ENCODE data around the gene TGIF1.
"Not testable (repeated sequence)": the region's sequence is repeated elsewhere in the genome, so short reads cannot be mapped to it uniquely, and the experiment has no call there.

Gene TGIF1

GRCh38 chr18:3450012-3450798 lies at the start of gene TGIF1:
Gene TGIF1, plus strand, starts transcription at chr18:3450172. Its CDS starts 318 bp downstream, at chr18:3450490.
- in situ Hi-C loops (cut with MboI; ENCODE audit: low sequenced_read_pairs) = loop anchor here (10.0 to 25.0 kb wide), 2 partner anchors 163 to 215 kb away; no protein-coding TSS in a partner anchor

GRCh38 chr18:3400567-3401296 lies 49.2 kb upstream of the TGIF1 start:
- in situ Hi-C loops (cut with MboI; ENCODE audit: low sequenced_read_pairs) = no loop called here

DNA sequence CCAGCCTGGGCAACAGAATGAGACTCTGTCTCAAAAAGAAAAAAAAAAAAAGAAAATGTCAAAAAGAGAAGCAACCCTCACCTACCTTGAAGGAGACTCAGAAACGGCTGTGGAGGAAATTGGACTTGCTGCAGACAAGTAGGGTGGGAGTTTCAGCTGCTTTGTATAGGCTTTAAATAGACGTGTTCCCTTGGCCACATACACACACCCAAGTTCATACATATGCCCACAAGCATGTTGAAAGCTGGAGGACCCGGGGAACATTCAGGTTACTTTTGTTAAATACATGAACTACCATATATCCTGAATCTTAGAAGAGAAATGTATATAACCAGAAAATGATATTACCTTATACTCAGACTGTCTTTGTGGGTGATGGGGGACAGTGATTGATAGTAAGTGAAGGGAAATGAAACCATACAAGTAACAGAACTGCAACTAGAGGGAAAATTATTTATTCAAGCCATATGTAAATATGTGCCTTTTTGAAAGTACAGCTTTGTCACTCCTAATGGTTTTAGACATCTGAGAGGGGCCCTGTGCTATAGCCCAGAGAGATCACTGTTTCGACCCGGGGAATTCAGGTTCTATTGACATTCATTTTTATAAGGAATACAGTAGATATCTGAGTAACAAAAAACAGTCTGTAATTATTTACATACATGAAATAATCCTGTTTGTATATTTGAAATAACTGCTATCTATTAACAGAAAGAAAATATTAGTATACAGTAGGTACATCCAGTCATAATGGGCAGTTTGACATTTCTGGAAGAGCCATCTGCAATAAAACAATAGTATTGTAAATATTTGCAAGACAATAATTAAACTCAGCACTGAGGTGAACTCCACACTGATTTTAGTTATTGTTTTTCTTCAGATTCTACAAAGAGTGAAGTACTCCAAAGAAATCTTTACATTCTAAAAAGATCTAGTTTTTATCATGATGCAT lies 48.0 kb upstream of the TGIF1 start:
- in situ Hi-C loops (cut with MboI; ENCODE audit: low sequenced_read_pairs) = no loop called here

- in situ Hi-C loops (cut with MboI; ENCODE audit: low sequenced_read_pairs) = no loop called here
Measured at GRCh38 chr18:3402982-3403451, 47.0 kb upstream of the TGIF1 start.

GRCh38 chr18:3405713-3406112 lies 44.3 kb upstream of the TGIF1 start:
- in situ Hi-C loops (cut with MboI; ENCODE audit: low sequenced_read_pairs) = no loop called here

GRCh38 chr18:3408107-3408506 lies 41.9 kb upstream of the TGIF1 start:
- in situ Hi-C loops (cut with MboI; ENCODE audit: low sequenced_read_pairs) = no loop called here

GRCh38 chr18:3409811-3410210 lies 40.2 kb upstream of the TGIF1 start:
- in situ Hi-C loops (cut with MboI; ENCODE audit: low sequenced_read_pairs) = no loop called here

DNA sequence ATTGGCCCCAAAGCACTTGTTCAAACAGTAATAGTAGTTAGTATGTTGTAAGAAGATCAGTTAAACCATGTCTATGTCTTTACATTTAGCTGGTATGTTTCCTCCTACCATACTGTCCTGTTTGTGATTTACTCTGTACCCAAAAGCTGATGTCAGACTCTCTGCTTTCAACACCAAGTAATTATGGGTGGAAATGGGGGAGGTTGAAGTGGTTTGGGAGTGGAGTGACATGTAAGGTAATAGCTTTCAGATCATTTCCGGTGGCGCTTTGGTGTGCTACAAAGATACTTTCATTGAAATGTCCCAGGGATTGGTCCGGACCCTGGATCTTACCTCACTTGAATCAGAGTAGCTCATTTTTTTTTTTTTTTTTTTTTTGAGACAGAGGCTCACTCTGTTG lies 39.7 kb upstream of the TGIF1 start:
- in situ Hi-C loops (cut with MboI; ENCODE audit: low sequenced_read_pairs) = no loop called here

DNA sequence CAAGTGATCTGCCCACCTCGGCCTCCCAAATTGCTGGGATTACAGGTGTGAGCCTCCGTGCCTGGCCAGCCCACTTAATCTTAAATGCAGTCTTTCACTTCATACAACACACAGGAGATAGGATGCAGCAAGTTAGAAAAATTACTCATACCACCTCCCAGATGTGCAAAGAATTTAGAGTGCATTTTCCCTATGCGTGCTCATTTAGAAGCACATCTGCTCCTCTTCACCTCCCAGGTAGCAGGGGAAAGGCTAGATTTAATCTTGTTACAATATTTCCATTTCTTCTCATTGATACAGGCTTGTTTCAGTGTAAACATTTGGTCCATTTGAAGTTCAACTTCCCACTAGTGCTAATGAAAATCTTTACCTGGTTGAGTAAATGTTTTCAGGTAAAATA lies 39.1 kb upstream of the TGIF1 start:
- in situ Hi-C loops (cut with MboI; ENCODE audit: low sequenced_read_pairs) = not testable (repeated sequence)

DNA sequence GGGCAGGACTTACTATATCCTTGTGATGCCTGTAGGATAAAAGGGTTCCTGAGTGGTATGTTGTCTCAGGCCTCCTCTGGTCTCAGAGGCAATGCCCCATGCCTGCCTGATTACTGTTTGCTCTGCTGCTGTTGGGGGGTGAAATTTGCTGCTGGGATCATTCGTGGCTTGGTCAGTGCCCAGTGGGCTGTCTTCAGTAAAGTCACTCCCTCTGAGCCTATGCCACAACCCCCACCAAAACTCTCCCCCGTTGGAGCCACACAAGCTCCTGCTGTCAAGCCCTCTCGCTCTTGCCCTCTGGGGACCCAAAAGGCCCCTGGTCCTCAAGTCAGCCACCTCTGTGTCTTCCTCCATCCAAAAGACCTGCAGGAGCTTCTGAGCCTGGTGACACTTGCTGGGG lies 38.6 kb upstream of the TGIF1 start:
- in situ Hi-C loops (cut with MboI; ENCODE audit: low sequenced_read_pairs) = no loop called here

GRCh38 chr18:3411854-3412268 lies 38.1 kb upstream of the TGIF1 start:
- in situ Hi-C loops (cut with MboI; ENCODE audit: low sequenced_read_pairs) = no loop called here

DNA sequence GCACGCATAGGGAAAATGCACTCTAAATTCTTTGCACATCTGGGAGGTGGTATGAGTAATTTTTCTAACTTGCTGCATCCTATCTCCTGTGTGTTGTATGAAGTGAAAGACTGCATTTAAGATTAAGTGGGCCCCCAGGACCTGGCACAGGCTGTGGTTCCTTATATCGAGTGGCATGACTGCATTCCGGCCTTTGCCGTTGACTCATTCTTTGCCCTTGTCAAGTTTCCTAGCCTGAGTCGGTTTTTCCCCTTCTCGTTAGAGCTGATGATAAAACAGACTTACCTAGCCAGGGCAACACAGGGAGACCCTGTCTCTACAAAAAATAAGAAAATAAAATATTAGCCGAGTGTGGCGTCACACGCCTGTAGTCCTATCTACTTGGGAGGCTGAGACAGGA lies 37.4 kb upstream of the TGIF1 start:
- in situ Hi-C loops (cut with MboI; ENCODE audit: low sequenced_read_pairs) = not testable (repeated sequence)

GRCh38 chr18:3415110-3415509 lies 34.9 kb upstream of the TGIF1 start:
- in situ Hi-C loops (cut with MboI; ENCODE audit: low sequenced_read_pairs) = no loop called here

GRCh38 chr18:3418083-3418482 lies 31.9 kb upstream of the TGIF1 start:
- in situ Hi-C loops (cut with MboI; ENCODE audit: low sequenced_read_pairs) = no loop called here

DNA sequence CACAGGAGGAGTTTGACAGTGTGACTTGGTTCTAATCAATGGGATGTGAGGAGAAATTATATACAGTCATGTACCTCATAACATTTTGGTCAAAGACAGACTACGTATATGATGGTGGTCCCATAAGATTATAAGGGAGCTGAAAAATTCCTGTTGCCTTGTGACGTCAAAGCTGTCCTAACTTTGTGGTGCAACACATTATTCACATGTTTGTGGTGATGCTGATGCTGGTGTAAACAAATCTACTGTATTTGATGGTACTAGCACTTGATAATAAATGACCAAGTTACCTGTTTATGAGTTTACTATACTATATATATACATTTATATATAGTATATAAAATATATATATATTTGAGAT lies 29.1 kb upstream of the TGIF1 start:
- in situ Hi-C loops (cut with MboI; ENCODE audit: low sequenced_read_pairs) = no loop called here

- in situ Hi-C loops (cut with MboI; ENCODE audit: low sequenced_read_pairs) = no loop called here
Measured at GRCh38 chr18:3422905-3423304, 27.1 kb upstream of the TGIF1 start.

DNA sequence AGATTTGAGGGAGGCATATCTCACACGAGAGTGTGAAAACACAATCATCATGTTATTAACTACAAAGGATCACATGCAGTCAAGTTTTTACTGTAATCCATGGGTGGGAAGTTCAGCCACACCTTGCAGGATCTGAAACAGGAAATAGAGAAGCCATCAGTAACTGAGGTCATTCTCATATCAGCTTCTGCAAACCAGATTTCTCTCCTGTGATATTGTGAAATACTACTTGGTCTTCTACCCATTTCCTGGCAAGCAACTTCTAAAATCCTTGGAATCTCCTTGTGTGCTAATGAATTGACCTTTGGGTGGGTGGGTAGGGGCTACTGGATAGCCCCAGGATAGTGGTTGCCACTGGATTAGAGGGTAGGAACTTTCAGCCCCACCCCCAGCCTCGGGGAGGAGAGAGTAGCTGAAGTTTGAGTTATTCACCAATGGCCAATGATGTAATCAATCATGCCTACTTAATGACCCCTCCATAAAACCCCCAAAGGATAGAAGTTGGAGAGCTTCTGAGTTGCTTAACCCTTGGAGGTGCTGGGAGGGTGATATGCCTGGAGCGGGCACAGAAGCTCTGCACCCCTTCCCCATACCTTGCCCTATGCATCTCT lies 25.6 kb upstream of the TGIF1 start:
- in situ Hi-C loops (cut with MboI; ENCODE audit: low sequenced_read_pairs) = no loop called here

DNA sequence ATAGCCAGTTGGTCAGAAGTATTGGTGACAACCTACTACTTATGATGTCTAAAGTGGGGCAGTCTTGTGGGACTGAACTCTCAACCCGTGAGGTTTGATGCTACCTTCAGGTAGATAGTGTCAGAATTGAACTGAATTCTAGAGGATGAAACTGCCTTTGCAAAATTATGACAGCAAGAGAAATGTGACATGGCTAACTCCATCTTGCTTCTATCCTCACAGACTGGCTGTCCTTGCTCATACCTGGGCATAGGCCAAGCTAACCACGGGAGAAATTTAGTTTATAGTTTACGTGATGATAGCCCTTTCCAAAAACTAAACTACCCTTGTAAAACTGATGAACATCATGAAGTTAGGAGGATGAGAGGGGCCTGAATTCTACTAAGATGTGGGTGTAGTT lies 24.9 kb upstream of the TGIF1 start:
- in situ Hi-C loops (cut with MboI; ENCODE audit: low sequenced_read_pairs) = no loop called here

DNA sequence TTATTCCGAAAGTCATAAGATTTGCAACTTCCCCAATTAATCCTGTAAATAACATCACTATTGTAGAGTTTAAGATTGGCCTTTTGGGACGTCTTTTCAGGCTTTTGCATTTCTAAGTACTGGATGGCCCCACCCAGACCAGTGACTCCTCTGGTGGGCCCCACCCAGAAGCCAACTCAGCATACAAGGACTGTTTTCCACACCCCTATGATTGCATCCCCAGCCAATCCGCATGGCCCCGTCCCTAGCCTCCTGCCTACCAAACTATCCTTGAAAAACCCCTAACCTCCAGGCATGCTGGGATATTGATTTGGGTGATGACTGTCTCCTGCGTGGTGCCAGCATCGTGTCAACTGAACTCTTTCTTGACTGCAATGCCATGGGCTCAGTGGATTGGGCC lies 24.5 kb upstream of the TGIF1 start:
- in situ Hi-C loops (cut with MboI; ENCODE audit: low sequenced_read_pairs) = no loop called here

- in situ Hi-C loops (cut with MboI; ENCODE audit: low sequenced_read_pairs) = no loop called here
Measured at GRCh38 chr18:3426074-3426473, 23.9 kb upstream of the TGIF1 start.

DNA sequence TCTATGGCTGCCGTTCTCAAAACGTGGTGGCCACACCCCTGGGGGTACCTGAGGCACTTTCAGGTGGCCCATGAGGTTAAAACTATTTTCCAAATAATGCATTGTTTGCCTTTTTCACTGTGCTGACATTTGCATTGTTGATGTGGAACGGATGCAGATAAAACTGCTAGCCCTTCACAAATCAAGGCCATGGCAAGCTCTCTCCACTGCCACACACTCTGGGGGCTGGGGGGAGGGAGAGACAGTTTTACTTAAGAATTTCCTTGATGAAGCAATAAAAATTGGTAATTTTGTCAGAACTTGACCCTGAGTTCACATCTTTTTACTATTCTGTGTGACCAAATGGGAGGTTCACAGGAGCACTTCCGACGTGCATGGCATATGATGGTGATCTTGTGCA lies 22.0 kb upstream of the TGIF1 start:
- in situ Hi-C loops (cut with MboI; ENCODE audit: low sequenced_read_pairs) = no loop called here

Measured in HL-60/S4 treated with retinoic acid at 250 ng/mL for 4 days and 3 days (cell line).